Activated CD8-positive, alpha-beta memory T cell treated with anti-CD3 and anti-CD28 coated beads, Interleukin-2, amount 10 ng/mL, durations not matched to agents 7 days and 5 days (primary cell): ENCODE data around the gene PHF21A. TPM values are rescaled to one million over a fixed set of nuclear protein-coding genes. Genes with fewer than 3 reads are reported as not detected.
"Not testable (repeated sequence)": the region's sequence is repeated elsewhere in the genome, so short reads cannot be mapped to it uniquely, and the experiment has no call there.

Source experiments
- ATAC-seq: fragments of 150-1000 bp; cut with Tn5 transposase; one replicate; pipeline ENCODE4 v1.10.0; 2021; ENCODE audit warnings: moderate library complexity
- CTCF ChIA-PET: fragments of 350-600 bp; sonication (Branson Sonifier 250); formaldehyde crosslinking; loops from one replicate; lab custom pipeline; 2021; ENCODE audit warnings: antibody characterized with exemption; lab: Charles Lee
- DNase-seq: peaks from one replicate; pipeline ENCODE4 v3.0.0-alpha.2; 2020
- H3K27ac Mint-ChIP-seq: one replicate; pipeline ENCODE4 v1.8.0; 2021; ENCODE audit warnings: mild to moderate bottlenecking, mixed read lengths
- H3K27me3 Mint-ChIP-seq: one replicate; pipeline ENCODE4 v1.8.0; 2021; ENCODE audit warnings: mixed read lengths
- H3K36me3 Mint-ChIP-seq: one replicate; pipeline ENCODE4 v1.8.0; 2021; ENCODE audit warnings: mild to moderate bottlenecking, mixed read lengths
- H3K4me1 Mint-ChIP-seq: one replicate; pipeline ENCODE4 v1.8.0; 2021; ENCODE audit warnings: mixed read lengths
- H3K4me3 Mint-ChIP-seq: one replicate; pipeline ENCODE4 v1.8.0; 2021; ENCODE audit warnings: mild to moderate bottlenecking, moderate library complexity, mixed read lengths
- H3K9me3 Mint-ChIP-seq: one replicate; pipeline ENCODE4 v1.8.0; 2022; ENCODE audit warnings: low read depth, mixed read lengths
- total RNA-seq, 2 experiments: library from RNA; stranded (reverse); gene quantifications; one replicate each; pipeline ENCODE4 v1.2.3, GENCODE V29; 2021

PHF21A gene
- total RNA-seq, 2 experiments from 2014 or later, result 34.6 to 39.7 TPM

- not testable (repeated sequence) for H3K9me3 Mint-ChIP-seq, H3K27me3 Mint-ChIP-seq, DNase-seq, H3K4me3 Mint-ChIP-seq, ATAC-seq
- CTCF ChIA-PET, result interaction anchor here (1.0 to 1.7 kb wide), 5 partner anchors 13 to 152 kb away, joined by 3 to 6 read pairs (median 5); no protein-coding TSS in a partner anchor
- Mint-ChIP-seq H3K4me1 (peaks cover 57% of the 10 kb centered on the region), H3K27ac (peak overlapping the region; percentile 81), H3K36me3 (peaks cover 12% of the 10 kb centered on the region)
Measured at GRCh38 chr11:46116712-46117037, 4.6 kb downstream of the PHF21A start.

DNA sequence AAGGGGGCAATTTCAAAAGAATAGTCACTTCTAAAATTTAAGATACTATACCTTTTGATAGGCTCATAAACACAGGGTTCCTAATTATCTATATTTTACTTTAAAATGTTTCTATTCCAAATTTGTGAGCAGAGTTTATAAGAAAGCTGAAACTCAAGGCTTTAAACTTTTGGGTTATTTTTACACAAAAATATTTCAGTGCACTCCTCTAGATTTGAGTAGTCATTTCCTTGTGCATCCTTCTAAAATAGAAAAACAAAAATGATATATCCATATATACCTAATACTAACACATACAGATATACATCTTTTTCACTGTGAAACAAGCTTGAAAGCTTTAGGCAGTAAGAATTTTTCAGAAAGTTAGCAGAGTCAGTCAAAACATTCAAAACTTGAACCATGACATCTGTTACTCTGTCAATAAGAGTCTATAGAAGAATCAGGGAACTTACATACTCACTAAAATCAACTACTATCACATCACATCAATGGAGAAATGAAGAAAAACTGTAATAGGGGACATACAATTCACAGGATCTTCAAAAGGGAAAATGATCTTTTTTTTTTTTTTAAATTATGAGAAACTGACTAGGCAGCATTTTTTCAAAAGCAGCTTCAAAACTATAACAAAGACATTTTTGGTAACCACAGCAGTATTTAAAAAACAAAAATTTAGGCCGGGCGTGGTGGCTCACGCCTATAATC lies 5.1 kb downstream of the PHF21A start:
- H3K27me3 Mint-ChIP-seq, result no peaks in the 10 kb centered on the region
- peaks cover 57% of the 10 kb centered on the region for H3K4me1 Mint-ChIP-seq
- ATAC-seq, result no peak
- no peaks in the 10 kb centered on the region for H3K9me3 Mint-ChIP-seq
- H3K36me3 Mint-ChIP-seq, result peaks cover 12% of the 10 kb centered on the region
- peak overlapping the region; percentile 56 for H3K4me3 Mint-ChIP-seq
- CTCF ChIA-PET, result interaction anchor here (0.9 to 1.5 kb wide), 7 partner anchors 11 to 192 kb away, joined by 3 to 5 read pairs (median 3); no protein-coding TSS in a partner anchor
- peak overlapping the region; percentile 81 for H3K27ac Mint-ChIP-seq
- DNase-seq, result no peak

- CTCF ChIA-PET, result interaction anchor here (1.4 kb wide), 1 partner anchor 11 kb away, joined by 4 read pairs; no protein-coding TSS in a partner anchor
- H3K36me3 Mint-ChIP-seq, result peaks cover 12% of the 10 kb centered on the region
- no peaks in the 10 kb centered on the region for H3K27me3 Mint-ChIP-seq
- peak overlapping the region; percentile 83 for H3K27ac Mint-ChIP-seq
- DNase-seq (no peak), ATAC-seq (no peak)
- H3K9me3 Mint-ChIP-seq, result no peaks in the 10 kb centered on the region
- peaks cover 57% of the 10 kb centered on the region for H3K4me1 Mint-ChIP-seq
- peak overlapping the region; percentile 12 for H3K4me3 Mint-ChIP-seq
Measured at GRCh38 chr11:46114961-46115360, 6.3 kb downstream of the PHF21A start.

- H3K9me3 Mint-ChIP-seq, result no peaks in the 10 kb centered on the region
- CTCF ChIA-PET, result interaction anchor here (1.4 kb wide), 1 partner anchor 10 kb away, joined by 4 read pairs; no protein-coding TSS in a partner anchor
- DNase-seq, result no peak
- no peaks in the 10 kb centered on the region for H3K27me3 Mint-ChIP-seq
- no peak overlapping the region for H3K4me3 Mint-ChIP-seq
- peak overlapping the region; percentile 10 for H3K27ac Mint-ChIP-seq
- ATAC-seq, result no peak
- H3K36me3 Mint-ChIP-seq, result peaks cover 10% of the 10 kb centered on the region
- H3K4me1 Mint-ChIP-seq, result peaks cover 57% of the 10 kb centered on the region
Measured at GRCh38 chr11:46114378-46114777, 6.9 kb downstream of the PHF21A start.

- CTCF ChIA-PET, result interaction anchor here (1.7 kb wide), 1 partner anchor 13 kb away, joined by 3 read pairs; no protein-coding TSS in a partner anchor
- DNase-seq, result no peak
- H3K27ac Mint-ChIP-seq, result no peak overlapping the region
- no peaks in the 10 kb centered on the region for H3K9me3 Mint-ChIP-seq
- peaks cover 8% of the 10 kb centered on the region for H3K36me3 Mint-ChIP-seq
- peaks cover 44% of the 10 kb centered on the region for H3K4me1 Mint-ChIP-seq
- H3K27me3 Mint-ChIP-seq, result no peaks in the 10 kb centered on the region
- no peak overlapping the region for H3K4me3 Mint-ChIP-seq
- ATAC-seq, result peak; percentile 96
Measured at GRCh38 chr11:46112961-46113607, 8.2 kb downstream of the PHF21A start.

- CTCF ChIA-PET, result interaction anchor here (0.7 to 1.2 kb wide), 2 partner anchors 129 to 748 kb away, joined by 3 read pairs; no protein-coding TSS in a partner anchor
Measured at GRCh38 chr11:46108751-46109150, 12.5 kb downstream of the PHF21A start.

DNA sequence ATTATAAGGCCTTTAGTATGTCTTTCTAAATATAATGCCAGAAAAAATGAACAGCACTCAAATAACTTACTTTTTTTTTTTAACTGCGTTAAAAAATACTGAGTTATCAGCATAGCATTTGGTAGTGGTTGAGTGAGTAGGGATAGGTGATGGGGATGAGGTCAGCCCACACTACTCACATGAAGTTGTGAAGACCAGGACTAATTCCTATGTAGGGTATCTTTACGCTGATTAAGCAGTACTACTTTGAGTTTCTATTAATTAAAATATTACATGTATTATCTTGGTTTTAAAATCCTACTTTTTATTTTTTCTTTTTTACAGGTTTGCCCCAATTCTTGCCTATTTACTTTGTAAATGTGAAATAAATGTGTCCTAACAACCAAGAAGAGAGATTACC lies 13.5 kb downstream of the PHF21A start:
- Mint-ChIP-seq H3K9me3 (no peaks in the 10 kb centered on the region), H3K4me1 (peaks cover 14% of the 10 kb centered on the region), H3K27me3 (no peaks in the 10 kb centered on the region), H3K36me3 (no peaks in the 10 kb centered on the region), H3K4me3 (no peak overlapping the region), H3K27ac (no peak overlapping the region)
- DNase-seq (no peak), ATAC-seq (no peak)
- CTCF ChIA-PET, result no interaction called here

More at GRCh38 chr11:46108751-46109150, 12.5 kb downstream of the PHF21A start:
- peaks cover 2% of the 10 kb centered on the region for H3K36me3 Mint-ChIP-seq
- H3K27me3 Mint-ChIP-seq, result no peaks in the 10 kb centered on the region
- H3K27ac Mint-ChIP-seq, result no peak overlapping the region
- no peaks in the 10 kb centered on the region for H3K9me3 Mint-ChIP-seq
- DNase-seq, result no peak
- no peak overlapping the region for H3K4me3 Mint-ChIP-seq
- H3K4me1 Mint-ChIP-seq, result peaks cover 17% of the 10 kb centered on the region
- no peak for ATAC-seq

- no peak for DNase-seq
- Mint-ChIP-seq H3K27me3 (no peaks in the 10 kb centered on the region), H3K27ac (no peak overlapping the region), H3K4me3 (no peak overlapping the region), H3K9me3 (no peaks in the 10 kb centered on the region), H3K4me1 (peaks cover 12% of the 10 kb centered on the region), H3K36me3 (no peaks in the 10 kb centered on the region)
- ATAC-seq, result no peak
- CTCF ChIA-PET, result no interaction called here
Measured at GRCh38 chr11:46107408-46107718, 13.9 kb downstream of the PHF21A start.

DNA sequence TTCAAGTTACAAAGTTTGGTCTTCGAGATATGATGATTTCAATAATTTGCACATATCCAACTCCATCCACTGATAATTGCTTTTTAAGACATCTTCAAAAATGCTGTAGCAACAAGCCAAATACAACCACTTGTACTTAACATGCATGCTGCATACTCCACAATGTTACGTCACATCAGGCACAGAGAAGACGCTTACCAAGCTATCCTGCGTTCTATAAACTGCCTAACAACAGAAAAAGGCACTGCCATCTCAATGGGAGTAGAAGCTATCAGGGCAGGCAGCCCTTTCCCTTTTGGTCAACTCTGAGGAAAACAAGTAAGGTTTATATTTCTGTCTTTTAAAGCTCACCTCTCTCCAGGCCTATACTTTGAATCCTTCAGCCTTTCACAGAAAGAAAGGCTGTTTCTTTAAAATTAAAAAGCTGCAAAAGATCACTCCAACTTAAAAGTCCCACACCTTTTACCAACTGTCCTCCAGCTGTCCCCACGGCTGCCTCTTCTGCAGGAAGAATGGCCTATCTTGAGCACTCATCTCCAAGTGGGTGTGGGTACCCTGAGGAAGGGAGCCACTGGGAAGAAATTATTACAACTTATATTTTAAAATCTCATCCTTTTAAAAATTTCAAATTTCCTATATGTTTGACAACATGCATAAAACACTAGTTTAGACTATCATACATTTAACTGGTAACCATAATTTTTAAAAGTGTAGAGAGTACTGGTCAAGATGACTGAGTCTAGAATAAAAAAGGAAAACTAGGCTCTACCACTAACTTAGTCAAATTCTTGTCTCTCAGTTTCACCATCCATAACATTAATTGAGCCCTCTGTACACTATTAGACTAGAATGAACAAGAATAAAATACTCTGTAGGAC lies 14.5 kb downstream of the PHF21A start:
- DNase-seq, result no peak
- CTCF ChIA-PET, result no interaction called here
- no peaks in the 10 kb centered on the region for H3K27me3 Mint-ChIP-seq
- H3K27ac Mint-ChIP-seq, result no peak overlapping the region
- no peak overlapping the region for H3K4me3 Mint-ChIP-seq
- H3K36me3 Mint-ChIP-seq, result no peaks in the 10 kb centered on the region
- H3K4me1 Mint-ChIP-seq, result peaks cover 8% of the 10 kb centered on the region
- no peaks in the 10 kb centered on the region for H3K9me3 Mint-ChIP-seq
- no peak for ATAC-seq

GRCh38 chr11:46105926-46106325 lies 15.3 kb downstream of the PHF21A start:
- DNase-seq (no peak), ATAC-seq (no peak)
- Mint-ChIP-seq H3K4me3 (no peak overlapping the region), H3K27me3 (no peaks in the 10 kb centered on the region), H3K27ac (no peak overlapping the region), H3K36me3 (no peaks in the 10 kb centered on the region), H3K4me1 (peaks cover 12% of the 10 kb centered on the region), H3K9me3 (no peaks in the 10 kb centered on the region)
- CTCF ChIA-PET, result interaction anchor here (1.8 kb wide), 1 partner anchor 13 kb away, joined by 5 read pairs; no protein-coding TSS in a partner anchor

DNA sequence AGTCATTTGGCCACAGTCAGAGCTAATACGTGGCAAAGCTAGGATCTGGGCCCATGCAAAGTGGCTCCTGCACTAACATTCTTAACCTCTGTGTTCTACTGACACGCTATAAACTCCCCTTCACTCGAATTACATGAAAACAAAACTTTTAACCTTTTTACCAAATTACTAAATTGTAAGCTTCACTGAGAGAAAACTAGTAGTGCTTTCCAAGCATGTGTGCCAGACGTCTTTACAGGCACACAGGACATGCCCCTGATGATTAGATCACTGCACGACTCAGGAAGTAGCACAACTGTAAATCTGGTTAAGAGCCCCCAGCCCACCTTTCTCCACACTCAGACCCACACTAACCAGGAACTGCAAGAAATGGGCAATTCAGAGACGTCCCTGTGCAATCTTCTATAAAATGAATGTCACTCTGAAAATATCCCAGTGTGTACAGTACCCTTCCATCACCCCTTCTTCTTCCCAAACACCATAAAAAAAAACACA lies 16.1 kb downstream of the PHF21A start:
- Mint-ChIP-seq H3K4me1 (peaks cover 18% of the 10 kb centered on the region), H3K4me3 (no peak overlapping the region), H3K27ac (no peak overlapping the region), H3K9me3 (no peaks in the 10 kb centered on the region), H3K27me3 (no peaks in the 10 kb centered on the region), H3K36me3 (no peaks in the 10 kb centered on the region)
- ATAC-seq (no peak), DNase-seq (no peak)
- CTCF ChIA-PET, result interaction anchor here (1.3 to 1.8 kb wide), 2 partner anchors 9 to 14 kb away, joined by 4 to 5 read pairs; no protein-coding TSS in a partner anchor

DNA sequence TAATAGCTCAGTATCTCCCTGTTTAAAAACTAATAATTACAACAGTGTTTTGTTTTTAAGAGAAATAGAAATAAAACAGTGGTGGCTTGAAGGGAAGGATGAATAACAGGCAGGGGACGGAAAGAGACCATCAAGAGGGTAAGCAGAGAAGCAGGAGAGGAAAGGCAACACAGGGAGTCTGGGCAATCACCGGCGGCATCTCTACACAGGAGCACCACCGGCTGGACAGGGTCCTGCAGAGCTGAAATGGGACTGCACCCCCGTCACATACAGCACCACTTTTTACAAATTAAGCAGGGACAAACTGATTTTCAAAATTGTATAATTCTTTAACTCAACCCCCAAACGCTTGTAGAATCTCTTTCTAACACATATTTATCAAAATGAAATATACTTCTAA lies 18.4 kb downstream of the PHF21A start:
- Mint-ChIP-seq H3K4me3 (no peak overlapping the region), H3K4me1 (peaks cover 29% of the 10 kb centered on the region), H3K9me3 (no peaks in the 10 kb centered on the region), H3K27me3 (no peaks in the 10 kb centered on the region), H3K27ac (no peak overlapping the region), H3K36me3 (no peaks in the 10 kb centered on the region)
- ATAC-seq, result no peak
- DNase-seq, result no peak
- CTCF ChIA-PET, result interaction anchor here (0.8 to 0.9 kb wide), 3 partner anchors 9 to 136 kb away, joined by 3 read pairs; no protein-coding TSS in a partner anchor

GRCh38 chr11:46100670-46101069 lies 20.6 kb downstream of the PHF21A start:
- H3K9me3 Mint-ChIP-seq, result no peaks in the 10 kb centered on the region
- H3K4me3 Mint-ChIP-seq, result peak overlapping the region; percentile 61
- CTCF ChIA-PET, result interaction anchor here (1.4 kb wide), 1 partner anchor 27 kb away, joined by 3 read pairs; no protein-coding TSS in a partner anchor
- DNase-seq (no peak), ATAC-seq (peak; percentile 71)
- peak overlapping the region; percentile 79 for H3K27ac Mint-ChIP-seq
- H3K36me3 Mint-ChIP-seq, result peaks cover 8% of the 10 kb centered on the region
- H3K27me3 Mint-ChIP-seq, result no peaks in the 10 kb centered on the region
- H3K4me1 Mint-ChIP-seq, result peaks cover 27% of the 10 kb centered on the region
